Natural killer cell (primary cell): ENCODE measurements around the gene SLC24A5. TPM values are rescaled to one million over a fixed set of nuclear protein-coding genes. Genes with fewer than 3 reads are reported as not detected.

Experiments
- ATAC-seq, 3 donors: fragments of 150-1000 bp in 2 of 3; fragments of 200-7000 bp in 1 of 3; cut with Tn5 transposase; 1 replicate in 1 of 3; 2 replicates in 2 of 3; pipeline ENCODE4 v1.10.0; 2021; ENCODE audit warnings: mild to moderate bottlenecking in 2 of 3, moderate library complexity in 2 of 3
- DNase-seq, 2 donors: peaks; one replicate each; pipeline versions ENCODE4 v3.0.0 to v3.0.0-alpha.2; 2013 to 2021; ENCODE audit warnings: mixed read lengths in 1 of 2
- H3K27ac ChIP-seq: one replicate; pipeline ENCODE4 v1.5.1; 2013; ENCODE audit warnings: mild to moderate bottlenecking, low read length
- H3K27me3 ChIP-seq: one replicate; pipeline ENCODE4 v1.6.1; 2013; ENCODE audit warnings: low read length; ENCODE audit not compliant: control insufficient read depth, insufficient read depth
- H3K36me3 ChIP-seq: one replicate; pipeline ENCODE4 v1.6.1; 2013; ENCODE audit warnings: low read length; ENCODE audit not compliant: control insufficient read depth, insufficient read depth
- H3K4me1 ChIP-seq: one replicate; pipeline ENCODE4 v1.6.1; 2013; ENCODE audit warnings: low read length; ENCODE audit not compliant: control insufficient read depth, insufficient read depth
- H3K4me3 ChIP-seq: one replicate; pipeline ENCODE4 v1.5.1; 2013; ENCODE audit warnings: low read length
- H3K9me3 ChIP-seq: one replicate; pipeline ENCODE4 v1.6.1; 2013; ENCODE audit warnings: low read length; ENCODE audit not compliant: control insufficient read depth, insufficient read depth
- H3K27ac Mint-ChIP-seq, 2 donors: one replicate each; pipeline ENCODE4 v1.8.0; 2022; ENCODE audit warnings: mild to moderate bottlenecking in 2 of 2, mixed read lengths in 2 of 2, moderate library complexity in 1 of 2
- H3K27me3 Mint-ChIP-seq, 2 donors: one replicate each; pipeline ENCODE4 v1.8.0; 2022; ENCODE audit warnings: low read depth in 2 of 2, mixed read lengths in 2 of 2
- H3K36me3 Mint-ChIP-seq: one replicate; pipeline ENCODE4 v1.8.0; 2022; ENCODE audit warnings: mixed read lengths
- H3K4me1 Mint-ChIP-seq, 2 donors: one replicate each; pipeline ENCODE4 v1.8.0; 2022; ENCODE audit warnings: mixed read lengths in 2 of 2
- H3K4me3 Mint-ChIP-seq: one replicate; pipeline ENCODE4 v1.8.0; 2022; ENCODE audit warnings: mild to moderate bottlenecking, moderate library complexity, mixed read lengths
- H3K9me3 Mint-ChIP-seq, 2 donors: one replicate each; pipeline ENCODE4 v1.8.0; 2022; ENCODE audit warnings: mixed read lengths in 2 of 2
- CTCF ChIP-seq: fragments of 200-600 bp; IDR thresholded peaks from one replicate; pipeline ENCODE4 v1.8.0; 2022; ENCODE audit warnings: antibody characterized with exemption
- WGBS: methylation state at CpG from one replicate; pipeline ENCODE4 v1.1.7; 2013; ENCODE audit warnings: missing lambda C conversion rate; ENCODE audit not compliant: insufficient coverage; 5-methylcytosine and 5-hydroxymethylcytosine counted together
- intact Hi-C: fragments of 100-400 bp; cut with micrococcal nuclease; formaldehyde crosslinking; loops from one replicate; pipeline ENCODE4 v1.14.2; 2022
- total RNA-seq, 4 donors: library from RNA; stranded (reverse); fragments of 120-200 nt in 1 of 4; gene quantifications; one replicate each; pipeline versions ENCODE4 v1.2.3 to v1.2.4, GENCODE V29; 2013 to 2022

The SLC24A5 gene
- total RNA-seq, 3 donors from 2014 or later (not counting 1 experiment from before 2014, with no cell fraction given), result not detected

GRCh38 chr15:48096813-48097212 lies 24.0 kb upstream of the SLC24A5 start:
- H3K9me3 Mint-ChIP-seq, result peaks cover 0 to 7% of the 10 kb centered on the region in 2 donors
- Histone ChIP-seq H3K36me3 (no peaks in the 10 kb centered on the region), H3K4me3 (no peak overlapping the region), H3K27me3 (no peaks in the 10 kb centered on the region), H3K9me3 (no peaks in the 10 kb centered on the region), H3K4me1 (no peaks in the 10 kb centered on the region), H3K27ac (no peak overlapping the region)
- 68% methylated on average over 2 of the region's 2 CpGs for WGBS
- DNase-seq (no peak), ATAC-seq (no peak)
- H3K4me3 Mint-ChIP-seq, result no peak overlapping the region
- no peak for TF ChIP-seq CTCF
- intact Hi-C loops, result no loop called here
- H3K27me3 Mint-ChIP-seq, result peaks cover 0 to 13% of the 10 kb centered on the region in 2 donors
- no peaks in the 10 kb centered on the region for H3K36me3 Mint-ChIP-seq
- no peak overlapping the region for H3K27ac Mint-ChIP-seq
- H3K4me1 Mint-ChIP-seq, result no peaks in the 10 kb centered on the region

DNA sequence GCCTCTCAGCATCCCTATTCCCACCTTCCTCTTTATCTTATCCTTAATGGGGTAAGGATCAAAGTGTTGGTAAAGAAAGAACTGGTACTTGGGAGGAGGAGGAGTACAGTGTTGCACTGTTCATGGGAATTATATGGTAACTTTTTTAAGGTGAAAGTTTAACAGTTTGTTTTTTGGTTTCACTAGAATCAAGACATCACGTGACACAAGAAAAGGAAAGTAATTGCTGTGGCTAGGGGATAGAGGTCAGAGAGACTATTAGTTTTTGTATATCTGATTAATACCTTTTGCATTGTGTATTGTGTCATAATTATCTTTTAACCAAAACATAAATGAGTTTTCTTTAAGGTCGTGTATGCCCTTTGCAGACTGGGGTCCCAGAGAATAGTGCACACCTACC lies 23.5 kb upstream of the SLC24A5 start:
- Histone ChIP-seq H3K9me3 (no peaks in the 10 kb centered on the region), H3K27ac (no peak overlapping the region), H3K36me3 (no peaks in the 10 kb centered on the region), H3K27me3 (no peaks in the 10 kb centered on the region), H3K4me1 (no peaks in the 10 kb centered on the region), H3K4me3 (no peak overlapping the region)
- Mint-ChIP-seq H3K4me1 (no peaks in the 10 kb centered on the region), H3K4me3 (no peak overlapping the region), H3K9me3 (peaks cover 0 to 7% of the 10 kb centered on the region in 2 donors), H3K27me3 (peaks cover 0 to 13% of the 10 kb centered on the region in 2 donors), H3K36me3 (no peaks in the 10 kb centered on the region), H3K27ac (no peak overlapping the region)
- DNase-seq (no peak), ATAC-seq (no peak)
- intact Hi-C loops, result no loop called here
- TF ChIP-seq CTCF, result no peak
- 100% methylated on average over 1 of the region's 2 CpGs for WGBS

GRCh38 chr15:48101376-48101961 lies 19.3 kb upstream of the SLC24A5 start:
- intact Hi-C loops, result no loop called here
- no peaks in the 10 kb centered on the region for H3K4me1 Mint-ChIP-seq
- DNase-seq (no peak), ATAC-seq (no peak)
- H3K27me3 ChIP-seq, result no peaks in the 10 kb centered on the region
- H3K27me3 Mint-ChIP-seq, result peaks cover 0 to 7% of the 10 kb centered on the region in 2 donors
- no peak for TF ChIP-seq CTCF
- H3K9me3 ChIP-seq, result no peaks in the 10 kb centered on the region
- no peaks in the 10 kb centered on the region for H3K4me1 ChIP-seq
- H3K36me3 Mint-ChIP-seq, result no peaks in the 10 kb centered on the region
- H3K4me3 ChIP-seq, result no peak overlapping the region
- H3K4me3 Mint-ChIP-seq, result no peak overlapping the region
- H3K27ac ChIP-seq, result no peak overlapping the region
- WGBS, result 90% methylated on average over 4 of the region's 6 CpGs
- H3K36me3 ChIP-seq, result no peaks in the 10 kb centered on the region
- no peak overlapping the region for H3K27ac Mint-ChIP-seq
- peaks cover 0 to 4% of the 10 kb centered on the region in 2 donors for H3K9me3 Mint-ChIP-seq

DNA sequence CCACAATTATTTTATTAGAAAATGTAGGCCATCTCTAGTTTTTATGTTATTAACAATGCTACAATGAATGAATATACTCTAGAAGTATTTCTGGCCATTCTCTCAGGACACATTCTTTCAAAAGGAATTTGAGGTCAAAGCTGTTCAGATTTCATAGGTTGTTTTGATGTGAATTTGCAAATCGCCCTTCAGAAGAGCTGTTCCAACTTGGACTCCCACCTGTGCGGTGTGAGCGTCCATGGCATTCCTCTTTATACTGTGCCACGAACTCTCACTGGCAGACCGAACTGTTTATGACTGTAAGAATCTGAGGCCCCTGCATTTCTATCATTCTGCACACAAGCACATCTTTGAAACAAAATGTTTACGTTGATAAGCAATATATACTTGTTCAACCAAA lies 18.6 kb upstream of the SLC24A5 start:
- H3K27ac Mint-ChIP-seq, result no peak overlapping the region
- H3K4me3 Mint-ChIP-seq, result no peak overlapping the region
- Histone ChIP-seq H3K4me1 (no peaks in the 10 kb centered on the region), H3K36me3 (no peaks in the 10 kb centered on the region), H3K27ac (no peak overlapping the region), H3K9me3 (no peaks in the 10 kb centered on the region), H3K4me3 (no peak overlapping the region), H3K27me3 (no peaks in the 10 kb centered on the region)
- intact Hi-C loops, result no loop called here
- H3K4me1 Mint-ChIP-seq, result no peaks in the 10 kb centered on the region
- whole genome bisulfite sequencing, result 96% methylated on average over 6 of the region's 6 CpGs
- ATAC-seq (no peak), DNase-seq (no peak)
- no peak for TF ChIP-seq CTCF
- no peaks in the 10 kb centered on the region for H3K36me3 Mint-ChIP-seq
- H3K9me3 Mint-ChIP-seq, result peaks cover 0 to 4% of the 10 kb centered on the region in 2 donors
- peaks cover 4 to 7% of the 10 kb centered on the region in 2 donors for H3K27me3 Mint-ChIP-seq
